ENCODE data around the gene C8A.

Gene C8A

GRCh38 chr1:56890229-56890628, 35.6 kb downstream of the C8A start:
- DNase-seq (ENCODE audit: low spot score), result no peak

DNA sequence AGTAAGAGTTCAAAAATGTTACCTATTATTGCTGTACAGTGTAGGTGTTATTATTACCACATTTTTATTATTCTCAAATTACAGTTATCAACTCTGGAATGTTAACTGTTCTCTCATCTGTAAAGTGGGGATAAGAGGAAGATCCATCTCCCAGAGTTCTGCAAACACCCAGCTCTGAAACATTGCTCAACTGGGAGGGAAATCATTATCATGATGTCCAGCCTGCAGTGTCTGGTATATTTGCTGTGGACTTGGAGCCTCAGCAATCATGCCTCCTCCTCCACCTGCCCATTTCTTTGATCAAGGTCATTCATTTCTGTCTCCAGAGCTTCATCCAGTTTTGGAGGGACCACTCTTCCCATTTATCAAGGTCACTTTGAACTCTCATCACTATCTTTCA, 39.4 kb downstream of the C8A start:
- no peak for DNase-seq (ENCODE audit: low spot score)

DNA sequence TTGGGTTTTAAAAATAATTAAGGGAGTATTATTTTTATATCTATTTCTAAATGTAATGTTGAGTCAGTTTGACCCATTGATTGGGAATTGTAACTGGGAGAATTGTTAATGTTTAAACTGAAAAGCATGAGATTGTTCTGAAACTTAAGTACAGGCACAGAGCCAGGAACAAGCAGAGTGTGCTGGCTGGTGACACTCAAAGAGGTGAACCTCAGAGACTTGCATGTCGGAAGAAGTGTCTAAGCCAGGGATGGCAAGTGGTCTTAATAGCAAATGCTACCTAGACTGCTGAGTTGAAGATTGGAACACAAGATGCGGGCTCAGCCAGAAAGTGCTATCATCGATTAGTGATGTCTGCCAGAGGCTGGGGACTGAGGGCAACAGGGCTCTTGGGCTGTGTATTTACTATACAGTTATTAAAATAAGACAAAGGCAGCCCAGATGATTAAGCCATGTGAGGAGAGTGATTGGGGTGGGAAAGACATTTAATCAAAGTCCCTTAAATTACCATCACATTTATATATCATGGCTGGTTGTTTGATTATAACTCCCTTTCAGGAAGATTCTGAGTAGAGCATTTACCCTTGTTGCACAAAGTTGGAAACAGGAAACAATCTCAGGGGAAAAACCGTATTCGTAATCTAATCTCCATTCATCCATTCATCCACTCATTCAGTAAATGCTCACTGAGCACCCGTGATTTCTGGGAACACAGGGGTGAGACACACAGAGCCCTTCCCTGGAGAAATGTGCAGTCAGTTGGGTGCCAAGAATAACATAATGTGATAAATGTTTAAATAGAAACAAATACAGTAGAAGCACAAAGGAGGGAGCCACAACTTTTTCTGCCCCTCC, 42.8 kb downstream of the C8A start:
- DNase-seq (ENCODE audit: low spot score), result no peak

GRCh38 chr1:56898005-56898373, 43.4 kb downstream of the C8A start:
- no peak for DNase-seq (ENCODE audit: low spot score)

GRCh38 chr1:56898879-56899278, 44.3 kb downstream of the C8A start:
- no peak for DNase-seq (ENCODE audit: low spot score)

- no peak for DNase-seq (ENCODE audit: low spot score)
Measured at GRCh38 chr1:56901716-56902115, 47.1 kb downstream of the C8A start.

DNA sequence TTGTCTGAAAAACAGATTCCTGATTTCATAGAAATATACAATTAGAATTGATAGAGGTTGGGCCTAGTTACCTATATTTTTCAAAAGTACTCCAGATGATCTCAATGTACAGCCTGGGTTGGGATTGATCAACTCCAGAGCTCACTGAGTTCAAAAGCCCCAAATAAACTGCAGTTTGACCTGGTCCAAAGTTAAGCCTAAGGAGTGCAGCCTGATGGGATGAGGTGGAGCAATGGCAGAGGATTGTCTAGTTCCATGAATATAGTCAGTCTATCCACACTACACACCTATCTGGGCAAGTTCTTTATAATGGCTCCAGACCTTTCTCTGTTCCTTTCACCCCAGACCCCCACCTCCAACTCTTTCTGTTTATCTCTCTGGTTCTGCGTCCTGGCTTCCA, 49.2 kb downstream of the C8A start:
- no peak for DNase-seq (ENCODE audit: low spot score)

- no peak for DNase-seq (ENCODE audit: low spot score)
Measured at GRCh38 chr1:56904663-56905397, 50.2 kb downstream of the C8A start.

DNA sequence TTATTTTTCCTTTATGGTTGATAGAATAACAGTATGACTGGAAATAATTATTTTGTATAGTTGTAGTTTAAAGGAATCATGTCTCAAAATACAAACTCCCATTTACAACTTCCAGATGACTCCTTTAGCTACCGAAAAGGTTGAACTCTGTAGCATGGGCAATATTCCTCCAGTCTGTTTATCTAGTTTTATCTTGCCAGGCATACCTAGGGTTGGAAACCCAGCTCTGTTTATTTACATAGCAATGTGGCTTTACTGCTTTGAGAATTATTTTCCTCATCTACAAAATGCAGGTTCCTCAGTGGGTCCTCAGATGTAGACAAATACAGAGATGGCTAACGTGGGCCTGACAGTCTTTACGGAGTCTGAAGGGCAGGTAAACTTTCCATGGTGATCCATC, 51.1 kb downstream of the C8A start:
- no peak for DNase-seq (ENCODE audit: low spot score)

DNA sequence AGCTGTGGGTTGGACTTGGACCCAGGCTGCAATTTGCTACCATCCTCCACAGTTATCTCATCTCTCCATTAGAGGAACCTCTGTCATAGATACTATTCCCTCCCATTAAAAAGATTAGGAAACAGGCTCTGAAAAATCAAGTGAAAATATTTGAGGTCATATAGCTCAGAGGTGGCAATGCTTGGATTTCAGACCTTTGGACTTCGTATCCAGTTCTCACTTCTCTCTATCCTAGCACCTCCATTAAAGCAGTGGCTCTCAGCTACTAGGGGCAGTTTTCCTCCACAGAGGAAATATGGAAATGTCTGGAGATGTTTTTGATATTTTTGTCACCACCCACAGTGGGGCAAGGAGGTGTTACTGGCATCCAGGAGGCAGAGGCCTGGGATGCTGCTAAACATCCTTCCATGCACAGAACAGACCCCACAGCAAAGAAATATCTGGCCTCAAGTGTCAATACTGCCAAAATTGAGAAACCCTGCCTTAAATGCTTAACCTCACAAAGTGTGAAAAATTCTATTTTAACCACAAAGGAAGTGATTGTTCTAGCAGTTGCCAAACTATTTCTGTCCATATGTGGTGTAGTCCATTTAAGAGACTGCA, 54.1 kb downstream of the C8A start:
- DNase-seq (ENCODE audit: low spot score), result no peak

GRCh38 chr1:56910441-56910985, 55.9 kb downstream of the C8A start:
- DNase-seq (ENCODE audit: low spot score), result no peak

DNA sequence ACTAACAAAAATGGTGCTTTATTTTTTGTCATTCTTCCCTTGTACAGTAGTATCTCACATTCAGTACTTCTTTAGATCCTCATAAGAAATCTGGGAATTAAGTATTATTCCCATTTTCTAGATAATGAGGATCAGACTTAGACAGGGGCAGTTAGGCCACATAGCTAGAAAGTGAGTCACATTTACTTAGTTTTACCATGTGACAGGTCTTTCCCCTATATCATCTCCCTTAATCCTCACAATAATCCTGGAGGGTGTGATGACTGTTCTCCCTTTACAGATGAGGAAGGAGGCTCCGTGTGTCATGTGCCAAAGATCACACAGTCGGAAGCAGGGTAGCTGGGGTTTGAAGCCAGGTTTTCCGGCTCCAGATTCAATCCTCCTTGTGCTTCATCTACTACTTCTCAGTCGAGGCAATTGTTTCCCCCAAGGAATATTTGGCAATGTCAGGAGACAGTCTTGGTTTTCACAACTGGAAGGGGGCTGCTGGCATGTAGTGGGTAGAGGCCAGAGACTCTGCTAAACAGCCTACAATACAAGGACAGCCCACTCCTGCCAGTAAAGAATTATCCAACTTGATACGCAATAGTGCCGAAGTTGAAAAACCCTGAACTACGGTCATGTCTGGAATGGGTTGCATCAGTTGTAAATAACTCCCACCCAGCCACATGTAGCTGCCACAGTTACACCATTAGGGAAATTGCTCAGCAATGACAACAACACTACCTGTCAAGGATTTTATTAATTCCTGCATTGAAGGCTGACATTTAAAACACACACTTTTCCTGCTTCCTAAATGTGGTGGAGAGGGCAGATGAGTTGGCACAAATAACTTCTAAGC, 56.7 kb downstream of the C8A start:
- DNase-seq (ENCODE audit: low spot score), result no peak

DNA sequence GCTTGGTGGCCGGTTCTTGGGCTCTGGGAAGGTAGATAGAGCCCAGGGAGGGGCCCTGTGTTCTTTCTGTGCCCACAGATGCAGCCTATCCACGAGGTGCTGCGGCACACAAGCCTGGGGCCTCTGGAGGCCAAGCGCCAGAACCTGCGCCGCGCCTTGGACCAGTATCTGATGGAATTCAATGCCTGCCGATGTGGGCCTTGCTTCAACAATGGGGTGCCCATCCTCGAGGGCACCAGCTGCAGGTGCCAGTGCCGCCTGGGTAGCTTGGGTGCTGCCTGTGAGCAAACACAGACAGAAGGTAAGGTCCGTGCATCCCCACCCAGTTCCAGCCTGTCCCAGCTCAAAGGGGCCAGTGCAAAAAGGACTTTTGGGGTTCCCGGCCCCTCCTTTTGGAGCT, 57.7 kb downstream of the C8A start:
- no peak for DNase-seq (ENCODE audit: low spot score)

- DNase-seq (ENCODE audit: low spot score), result no peak
Measured at GRCh38 chr1:56915960-56916359, 61.4 kb downstream of the C8A start.

DNA sequence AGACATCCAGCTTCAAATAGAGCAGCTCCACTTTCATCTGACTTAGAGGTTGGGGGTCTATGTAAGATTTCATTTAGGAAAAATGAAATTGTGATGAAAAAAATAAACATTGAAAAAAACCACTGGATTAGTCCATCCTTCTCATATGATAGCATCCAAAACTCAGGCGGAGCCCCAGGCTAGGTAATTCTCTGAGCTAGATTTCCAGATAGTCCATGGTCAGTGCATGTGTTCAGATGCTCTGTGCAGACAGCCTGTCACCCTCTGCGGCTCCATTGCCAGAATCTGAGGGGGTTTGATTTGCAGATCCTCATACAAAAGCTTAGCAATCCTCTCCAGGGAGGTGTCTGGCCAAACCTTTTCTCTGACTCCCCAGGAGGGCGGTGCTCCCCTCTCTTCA, 62.0 kb downstream of the C8A start:
- no peak for DNase-seq (ENCODE audit: low spot score)

- no peak for DNase-seq (ENCODE audit: low spot score)
Measured at GRCh38 chr1:56917356-56917755, 62.8 kb downstream of the C8A start.

- no peak for DNase-seq (ENCODE audit: low spot score)
Measured at GRCh38 chr1:56920591-56921001, 66.0 kb downstream of the C8A start.

DNA sequence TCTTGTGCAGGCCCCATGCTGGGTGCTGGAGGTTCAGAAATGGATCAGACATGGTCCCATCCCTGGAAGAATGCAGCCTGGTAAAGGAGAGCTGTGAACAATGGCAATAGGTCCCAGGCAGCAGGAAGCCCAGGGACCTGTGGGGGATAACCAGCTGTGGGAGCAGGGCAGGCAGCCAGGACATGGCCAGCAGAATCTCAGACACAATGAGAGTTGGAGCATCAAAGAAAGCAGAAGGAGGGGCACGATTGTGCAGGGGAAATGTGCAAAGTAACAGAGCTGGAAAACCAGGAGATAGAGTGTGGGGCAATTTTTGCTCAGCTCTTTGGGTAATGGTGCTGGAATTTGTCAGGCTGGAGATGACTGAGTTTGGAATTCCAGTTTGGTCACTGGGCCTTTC, 66.9 kb downstream of the C8A start:
- DNase-seq (ENCODE audit: low spot score), result no peak

DNA sequence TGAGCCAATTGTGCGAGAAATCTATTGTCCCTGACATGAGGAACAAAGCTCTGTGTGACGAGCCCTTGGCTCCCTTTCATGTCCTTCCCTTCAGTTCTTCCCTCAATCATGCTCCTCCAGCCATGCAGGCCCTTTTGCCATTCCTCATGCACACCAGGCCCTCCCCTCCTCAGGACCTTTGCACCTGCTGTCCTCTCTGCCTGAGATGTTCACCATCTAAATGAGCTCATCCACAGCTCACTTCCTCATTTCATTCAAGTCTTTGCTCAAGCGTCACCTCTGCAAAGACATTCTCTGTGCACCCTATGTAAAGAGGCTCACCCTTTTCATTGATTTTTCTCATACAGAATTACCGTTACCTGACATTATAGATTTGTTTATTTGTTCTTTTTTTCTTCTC, 67.5 kb downstream of the C8A start:
- no peak for DNase-seq (ENCODE audit: low spot score)

GRCh38 chr1:56922507-56922906, 67.9 kb downstream of the C8A start:
- no peak for DNase-seq (ENCODE audit: low spot score)

DNA sequence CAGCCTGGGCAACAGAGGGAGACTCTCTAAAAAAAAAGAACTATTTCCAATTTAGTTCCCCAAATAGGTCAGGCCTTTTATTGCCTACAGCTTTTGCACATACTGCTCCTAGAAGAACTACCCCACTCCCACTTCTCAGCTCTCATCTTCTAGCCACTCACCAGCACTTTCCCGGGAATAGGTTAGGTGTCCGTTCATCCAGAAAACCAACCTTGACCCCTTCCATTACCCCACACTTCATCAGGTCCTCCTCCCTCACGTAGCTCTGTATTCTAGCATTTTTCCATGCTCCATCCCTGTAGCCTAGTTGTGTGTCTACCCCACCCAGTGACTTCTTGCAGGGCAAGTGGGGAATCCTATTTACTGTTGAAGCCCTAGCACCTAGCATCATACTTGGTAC, 68.6 kb downstream of the C8A start:
- DNase-seq (ENCODE audit: low spot score), result no peak

GRCh38 chr1:56924116-56924515, 69.5 kb downstream of the C8A start:
- no peak for DNase-seq (ENCODE audit: low spot score)

Measured in CD4-positive, alpha-beta T cell treated with Interleukin-6 at 100 ng/mL for 8 hours (primary cell).